H1 (cell line): ENCODE measurements around the gene TCEANC2. TPM values are rescaled to one million over a fixed set of nuclear protein-coding genes. Genes with fewer than 3 reads are reported as not detected.

Experiments
- CTCF ChIA-PET: fragments of 300-600 bp; sonication (Branson Sonifier 250); formaldehyde crosslinking; loops from one replicate; lab custom pipeline; 2021; ENCODE audit not compliant: partially characterized antibody; lab: Charles Lee
- POLR2A ChIA-PET: fragments of 300-600 bp; sonication (Branson Sonifier 250); formaldehyde crosslinking; loops from one replicate; lab custom pipeline; 2021; ENCODE audit warnings: inconsistent platforms; ENCODE audit not compliant: partially characterized antibody; lab: Charles Lee
- DNase-seq, 2 experiments: peaks; one replicate each; pipeline versions ENCODE4 v3.0.0 to v3.0.0-alpha.2; 2010 to 2022; ENCODE audit warnings: low spot score in 2 of 2, low read depth in 1 of 2, mixed read lengths in 1 of 2
- FAIRE-seq: peaks from 2 replicates; lab custom pipeline; 2011; peaks lifted over from hg19 to GRCh38; lab: Jason Lieb, UNC
- H2AFZ ChIP-seq: 2 replicates; pipeline ENCODE4 v1.8.1; 2012; ENCODE audit warnings: low read length, inconsistent platforms
- H2AK5ac ChIP-seq: 2 replicates; pipeline ENCODE4 v1.6.1; 2013; ENCODE audit warnings: low read depth, low read length
- H2BK120ac ChIP-seq: replicated peaks from 2 replicates; pipeline ENCODE3; 2013; ENCODE audit warnings: low read depth, low read length, inconsistent platforms
- H2BK12ac ChIP-seq: 2 replicates; pipeline ENCODE4 v1.6.1; 2013; ENCODE audit warnings: low read depth, low read length
- H2BK15ac ChIP-seq: 2 replicates; pipeline ENCODE4 v1.6.1; 2013; ENCODE audit warnings: low read length
- H2BK20ac ChIP-seq: 2 replicates; pipeline ENCODE4 v1.6.1; 2013; ENCODE audit warnings: low read length
- H2BK5ac ChIP-seq: 2 replicates; pipeline ENCODE4 v1.6.1; 2013; ENCODE audit warnings: low read depth, low read length
- H3K14ac ChIP-seq: 2 replicates; pipeline ENCODE4 v1.6.1; 2013; ENCODE audit warnings: inconsistent platforms; ENCODE audit not compliant: insufficient read length
- H3K18ac ChIP-seq: 2 replicates; pipeline ENCODE4 v1.6.1; 2013; ENCODE audit warnings: low read length; ENCODE audit errors: extremely low read depth
- H3K23ac ChIP-seq: 2 replicates; pipeline ENCODE4 v1.6.1; 2013; ENCODE audit warnings: inconsistent platforms; ENCODE audit not compliant: insufficient read length
- H3K23me2 ChIP-seq: 2 replicates; pipeline ENCODE4 v1.6.1; 2013; ENCODE audit warnings: low read depth, low read length
- H3K27ac ChIP-seq: 2 replicates; pipeline ENCODE4 v1.6.1; 2011; ENCODE audit warnings: low read depth, low read length, inconsistent platforms
- H3K27me3 ChIP-seq, 4 experiments: replicated peaks in 1 of 4; 1 replicate in 1 of 4; 2 replicates in 3 of 4; pipeline versions ENCODE4 v1.6.1 to v1.8.1; 2011 to 2013; ENCODE audit warnings: low read length in 3 of 4, mild to moderate bottlenecking in 3 of 4, inconsistent platforms in 2 of 4, mixed read lengths in 2 of 4, moderate library complexity in 1 of 4; ENCODE audit not compliant: control insufficient read depth in 3 of 4, insufficient read depth in 3 of 4; ENCODE audit errors: extremely low read depth in 1 of 4
- H3K36me3 ChIP-seq, 4 experiments: 2 replicates each; pipeline versions ENCODE4 v1.6.1 to v1.8.1; 2011 to 2013; ENCODE audit warnings: mild to moderate bottlenecking in 4 of 4, low read length in 3 of 4, moderate library complexity in 2 of 4, control low read depth in 1 of 4, inconsistent platforms in 1 of 4; ENCODE audit not compliant: insufficient read depth in 4 of 4, control insufficient read depth in 2 of 4
- H3K4ac ChIP-seq: replicated peaks from 2 replicates; pipeline ENCODE3; 2013; ENCODE audit warnings: low read length, low read depth, mixed read lengths, inconsistent platforms; ENCODE audit not compliant: insufficient read length
- H3K4me1 ChIP-seq, 4 experiments: replicated peaks in 1 of 4; 1 replicate in 1 of 4; 2 replicates in 3 of 4; pipeline versions ENCODE4 v1.6.1 to v1.8.1; 2011 to 2013; ENCODE audit warnings: low read length in 3 of 4, inconsistent platforms in 2 of 4, mixed read lengths in 1 of 4; ENCODE audit not compliant: insufficient read depth in 4 of 4, control insufficient read depth in 3 of 4
- H3K4me2 ChIP-seq, 2 experiments: 2 replicates each; pipeline versions ENCODE4 v1.6.1 to v1.8.1; 2011 to 2013; ENCODE audit warnings: low read depth in 2 of 2, low read length in 2 of 2, control low read depth in 1 of 2, inconsistent platforms in 1 of 2, mild to moderate bottlenecking in 1 of 2; ENCODE audit not compliant: insufficient read depth in 1 of 2
- H3K4me3 ChIP-seq, 4 experiments: fragments of 200-600, 300-600 bp in 1 of 4; sonication (generic), shearing (Covaris generic), sonication (Bioruptor Twin) in 1 of 4; 2 replicates each; pipeline versions ENCODE4 v1.5.1 to v1.8.1; 2011 to 2016; ENCODE audit warnings: low read length in 4 of 4, low read depth in 3 of 4, control low read depth in 2 of 4, inconsistent platforms in 2 of 4, mild to moderate bottlenecking in 2 of 4, mixed read lengths in 1 of 4, moderate library complexity in 1 of 4; ENCODE audit not compliant: insufficient read depth in 2 of 4; ENCODE audit errors: extremely low read depth in 1 of 4
- H3K56ac ChIP-seq: replicated peaks from 2 replicates; pipeline ENCODE3; 2013; ENCODE audit warnings: low read depth, mild to moderate bottlenecking, mixed read lengths, low read length, inconsistent platforms; ENCODE audit not compliant: insufficient read length
- H3K79me1 ChIP-seq: 2 replicates; pipeline ENCODE4 v1.6.1; 2013; ENCODE audit warnings: low read depth, low read length, control low read depth
- H3K79me2 ChIP-seq, 2 experiments: 2 replicates each; pipeline versions ENCODE4 v1.6.1 to v1.8.1; 2012 to 2013; ENCODE audit warnings: low read length in 2 of 2, mild to moderate bottlenecking in 2 of 2, inconsistent platforms in 1 of 2; ENCODE audit not compliant: insufficient read depth in 2 of 2, control insufficient read depth in 1 of 2
- H3K9ac ChIP-seq, 4 experiments: replicated peaks in 1 of 4; 1 replicate in 1 of 4; 2 replicates in 3 of 4; pipeline versions ENCODE4 v1.6.1 to v1.8.1; 2011 to 2013; ENCODE audit warnings: low read depth in 3 of 4, low read length in 3 of 4, control low read depth in 2 of 4, mild to moderate bottlenecking in 2 of 4, moderate library complexity in 2 of 4, inconsistent platforms in 1 of 4; ENCODE audit errors: extremely low read depth in 1 of 4
- H3K9me3 ChIP-seq, 2 experiments: 2 replicates each; pipeline versions ENCODE4 v1.6.1 to v1.8.1; 2012 to 2013; ENCODE audit warnings: mild to moderate bottlenecking in 2 of 2, moderate library complexity in 2 of 2, control low read depth in 1 of 2, inconsistent platforms in 1 of 2, low read depth in 1 of 2, low read length in 1 of 2, mixed read lengths in 1 of 2; ENCODE audit not compliant: insufficient read depth in 2 of 2
- H4K20me1 ChIP-seq, 2 experiments: replicated peaks in 1 of 2; 2 replicates each; pipeline versions ENCODE3 to v1.8.1; 2011 to 2013; ENCODE audit warnings: inconsistent platforms in 2 of 2, low read length in 2 of 2, mild to moderate bottlenecking in 1 of 2; ENCODE audit not compliant: insufficient read depth in 2 of 2, control insufficient read depth in 1 of 2
- H4K5ac ChIP-seq: 2 replicates; pipeline ENCODE4 v1.6.1; 2013; ENCODE audit warnings: low read length, low read depth, mixed read lengths, inconsistent platforms; ENCODE audit not compliant: insufficient read length
- H4K8ac ChIP-seq: 2 replicates; pipeline ENCODE4 v1.8.0; 2013; ENCODE audit warnings: mild to moderate bottlenecking, moderate library complexity, low read length, inconsistent platforms; ENCODE audit not compliant: insufficient read depth; ENCODE audit errors: extremely low read depth
- H4K91ac ChIP-seq: replicated peaks from 2 replicates; pipeline ENCODE3; 2013; ENCODE audit warnings: low read length, mixed read lengths, inconsistent platforms; ENCODE audit not compliant: insufficient read length
- CHD2 ChIP-seq: IDR thresholded peaks from 2 replicates; pipeline ENCODE4 v1.6.1; 2012; ENCODE audit warnings: low read length, improper control_type of control experiment
- GTF2F1 ChIP-seq: IDR thresholded peaks from 2 replicates; pipeline ENCODE4 v1.6.1; 2012; ENCODE audit warnings: low read depth, low read length, improper control_type of control experiment, borderline replicate concordance
- KDM1A ChIP-seq: fragments of 200-600, 300-600 bp; sonication (generic); IDR thresholded peaks from 2 replicates; pipeline ENCODE4 v1.7.1; 2016; ENCODE audit warnings: mild to moderate bottlenecking, low read length, borderline replicate concordance
- KDM4A ChIP-seq: IDR thresholded peaks from one replicate; pipeline ENCODE4 v1.7.1; 2012; ENCODE audit warnings: low read depth, mild to moderate bottlenecking, moderate library complexity, low read length, inconsistent platforms; ENCODE audit not compliant: severe bottlenecking
- POLR2A ChIP-seq, 2 experiments: IDR thresholded peaks; 1 replicate in 1 of 2; 2 replicates in 1 of 2; pipeline ENCODE4 v1.6.1; 2011; ENCODE audit warnings: low read depth in 2 of 2, low read length in 2 of 2, mild to moderate bottlenecking in 2 of 2; ENCODE audit errors: control extremely low read depth in 1 of 2
- POLR2AphosphoS5 ChIP-seq: IDR thresholded peaks from 2 replicates; pipeline ENCODE4 v1.6.1; 2011; ENCODE audit warnings: low read depth, low read length
- RNF2 ChIP-seq: fragments of 200-900, 300-1000 bp; sonication (generic); IDR thresholded peaks from 2 replicates; pipeline ENCODE4 v1.7.1; 2016; ENCODE audit warnings: borderline replicate concordance, low read depth, mild to moderate bottlenecking, antibody characterized with exemption, low read length; ENCODE audit not compliant: poor library complexity, severe bottlenecking; ENCODE audit errors: missing control alignments
- SIX5 ChIP-seq: IDR thresholded peaks from 2 replicates; pipeline ENCODE4 v1.6.1; 2011; ENCODE audit warnings: mild to moderate bottlenecking, low read depth, low read length
- TCF12 ChIP-seq: IDR thresholded peaks from 2 replicates; pipeline ENCODE4 v1.6.1; 2011; ENCODE audit warnings: low read depth, mild to moderate bottlenecking, low read length
- YY1 ChIP-seq: IDR thresholded peaks from 2 replicates; pipeline ENCODE4 v1.6.1; 2011; ENCODE audit warnings: low read depth, mild to moderate bottlenecking, low read length
- ZNF274 ChIP-seq: IDR thresholded peaks from 2 replicates; pipeline ENCODE4 v1.7.0; 2012; ENCODE audit warnings: low read length, borderline replicate concordance; ENCODE audit errors: extremely low read depth
- WGBS, 2 experiments: shearing (Covaris generic) in 1 of 2; methylation state at CpG; one replicate each; pipeline versions ENCODE4 v1.1.6 to v1.1.7; 2013 to 2015; ENCODE audit warnings: low lambda C conversion rate in 2 of 2, mixed read lengths in 2 of 2, inconsistent platforms in 1 of 2, low coverage in 1 of 2, missing lambda C conversion rate in 1 of 2; ENCODE audit not compliant: insufficient replicate concordance in 2 of 2, insufficient coverage in 1 of 2, insufficient read length in 1 of 2; ENCODE audit errors: extremely low coverage in 1 of 2, missing lambda C conversion rate in 1 of 2; 5-methylcytosine and 5-hydroxymethylcytosine counted together
- polyA plus RNA-seq, 7 experiments: library from polyadenylated mRNA; depleted of rRNA in 3 of 7; stranded (reverse) in 5 of 7; unstranded in 2 of 7; fragments of >200 nt in 5 of 7; fragments of 200-250 nt in 2 of 7; gene quantifications; 1 replicate in 5 of 7; 2 replicates in 1 of 7; 4 replicates in 1 of 7; pipeline versions ENCODE4 v1.2.1 to v1.2.3, GENCODE V29; 2011 to 2013; ENCODE audit warnings: missing spikeins in 2 of 7, mixed read lengths in 2 of 7
- total RNA-seq: library from RNA; stranded (reverse); fragmentation: NEBNext Ultra II Directional; extraction: Animal tissue kit (Norgen Biotek cat#: 25700); gene quantifications from 2 replicates; pipeline ENCODE4 v1.2.1, GENCODE V29; 2021

The TCEANC2 gene
- total and polyA plus RNA-seq, 2 of the 8 experiments (the other 6 are each of a cell fraction or from before 2014, with no cell fraction given), result 4.2 to 8.2 TPM

GRCh38 chr1:54010415-54011117 is 42.8 kb upstream of the TCEANC2 start:
- FAIRE-seq, result no peak

More at GRCh38 chr1:54010415-54011117, 42.8 kb upstream of the TCEANC2 start:
- 83% methylated on average over 5 of the region's 5 CpGs; no CpG with 5 or more reads in 1 of the 2 experiments for WGBS, 2 experiments
- DNase-seq, result peak in 1 of 2 experiments; percentile 26
- H3K23ac ChIP-seq, result no peak overlapping the region
- POLR2A ChIA-PET, result no interaction called here
- H3K4me3 ChIP-seq, result no peak overlapping the region
- H3K23me2 ChIP-seq, result no peaks in the 10 kb centered on the region; the same call in 1 of the 2 replicates
- no peaks in the 10 kb centered on the region for H4K20me1 ChIP-seq
- H3K9ac ChIP-seq, result no peak overlapping the region
- no peak overlapping the region for H4K5ac ChIP-seq
- TF ChIP-seq RNF2 (no peak), SIX5 (no peak), CHD2 (no peak), YY1 (no peak), KDM4A (no peak), ZNF274 (no peak), GTF2F1 (no peak), POLR2A (IDR thresholded peaks at IDR 0.05; ENCODE audit: control extremely low read depth in 1 of 2, low read depth in 2 of 2, low read length in 2 of 2) (no peak), TCF12 (no peak), KDM1A (no peak), POLR2AphosphoS5 (no peak)
- TF ChIP-seq, all 59 proteins: peak for 0
- Histone ChIP-seq H2BK20ac (no peak overlapping the region), H2BK120ac (no peak overlapping the region), H2BK12ac (no peak overlapping the region), H3K4ac (no peak overlapping the region), H2BK15ac (0 out of 2 replicates have a peak overlapping the region, but pooled peaks have one; percentile 29), H3K18ac (no peak overlapping the region; the same call in 1 of the 2 replicates), H3K27me3 (no peaks in the 10 kb centered on the region), H3K4me2 (no peak overlapping the region), H3K36me3 (no peaks in the 10 kb centered on the region), H3K79me1 (no peaks in the 10 kb centered on the region), H2AK5ac (no peak overlapping the region), H3K14ac (no peak overlapping the region), H2AFZ (no peak overlapping the region), H3K9me3 (no peaks in the 10 kb centered on the region), H2BK5ac (no peak overlapping the region), H4K91ac (no peak overlapping the region), H4K8ac (no peak overlapping the region), H3K56ac (no peak overlapping the region), H3K4me1 (peaks cover 0 to 3% (median 0%) of the 10 kb centered on the region in 4 experiments; a peak in 1 of 7 replicates), H3K27ac (no peak overlapping the region), H3K79me2 (no peaks in the 10 kb centered on the region)
- CTCF ChIA-PET, result interaction anchor here (0.6 to 2.4 kb wide), 5 partner anchors 18 to 1056 kb away, joined by 3 to 8 read pairs (median 3); no protein-coding TSS in a partner anchor
